Measurements from ENCODE around the gene AOPEP.

The AOPEP gene

GRCh38 chr9:94796687-94797086 is 70.2 kb downstream of the AOPEP start:
- DNase-seq: no peak

GRCh38 chr9:94798201-94798600 is 71.7 kb downstream of the AOPEP start:
- DNase-seq: no peak

- DNase-seq: no peak
Measured at GRCh38 chr9:94798708-94799107, 72.2 kb downstream of the AOPEP start.

GRCh38 chr9:94799578-94800264 is 73.2 kb downstream of the AOPEP start:
- DNase-seq: peak; percentile 72

GRCh38 chr9:94800424-94801117 is 74.1 kb downstream of the AOPEP start:
- DNase-seq: no peak

GRCh38 chr9:94801234-94801633 is 74.7 kb downstream of the AOPEP start:
- no peak for DNase-seq

GRCh38 chr9:94801681-94802080 is 75.2 kb downstream of the AOPEP start:
- DNase-seq: no peak

- DNase-seq: no peak
Measured at GRCh38 chr9:94802251-94802650, 75.8 kb downstream of the AOPEP start.

GRCh38 chr9:94802793-94803192 is 76.3 kb downstream of the AOPEP start:
- DNase-seq: no peak

- DNase-seq: no peak
Measured at GRCh38 chr9:94804316-94804715, 77.8 kb downstream of the AOPEP start.

GRCh38 chr9:94805051-94805489 is 78.6 kb downstream of the AOPEP start:
- DNase-seq: no peak

GRCh38 chr9:94805585-94805984 is 79.1 kb downstream of the AOPEP start:
- no peak for DNase-seq

- no peak for DNase-seq
Measured at GRCh38 chr9:94806307-94806893, 79.9 kb downstream of the AOPEP start.

- DNase-seq: no peak
Measured at GRCh38 chr9:94807556-94807955, 81.1 kb downstream of the AOPEP start.

GRCh38 chr9:94808926-94809700 is 82.6 kb downstream of the AOPEP start:
- DNase-seq: no peak

GRCh38 chr9:94809778-94810177 is 83.3 kb downstream of the AOPEP start:
- DNase-seq: no peak

GRCh38 chr9:94811074-94811473 is 84.6 kb downstream of the AOPEP start:
- no peak for DNase-seq

- DNase-seq: peak; percentile 64
Measured at GRCh38 chr9:94812343-94812742, 85.8 kb downstream of the AOPEP start.

GRCh38 chr9:94813379-94813778 is 86.9 kb downstream of the AOPEP start:
- DNase-seq: no peak

- DNase-seq: no peak
Measured at GRCh38 chr9:94817291-94818177, 91.0 kb downstream of the AOPEP start.

- no peak for DNase-seq
Measured at GRCh38 chr9:94818178-94818541, 91.7 kb downstream of the AOPEP start.

- peak; percentile 82 for DNase-seq
Measured at GRCh38 chr9:94819161-94819687, 92.7 kb downstream of the AOPEP start.

All from islet precursor cell (in vitro differentiated cells).